ENCODE results near the gene MTMR4.
"Not testable (repeated sequence)": the region's sequence is repeated elsewhere in the genome, so short reads cannot be mapped to it uniquely, and the experiment has no call there.

Gene MTMR4

GRCh38 chr17:58521680-58522079 is 7.2 kb upstream of the MTMR4 start:
- no peak for DNase-seq

- peak; percentile 58 for DNase-seq
These were observed 6.5 kb upstream of the MTMR4 start for GRCh38 chr17:58520843-58521430.

- DNase-seq = peak; percentile 100
These were observed 3.6 kb upstream of the MTMR4 start for GRCh38 chr17:58517928-58518609.

GRCh38 chr17:58517378-58517927 is 3.0 kb upstream of the MTMR4 start:
- no peak for DNase-seq

GRCh38 chr17:58516644-58517377 is 2.4 kb upstream of the MTMR4 start:
- DNase-seq = no peak

GRCh38 chr17:58515286-58515685 is 848 bp upstream of the MTMR4 start:
- DNase-seq = no peak

- DNase-seq = no peak
These were observed 326 bp upstream of the MTMR4 start for GRCh38 chr17:58514770-58515157.

- no peak for DNase-seq
These were observed 1.0 kb downstream of the MTMR4 start for GRCh38 chr17:58513267-58513964.

- DNase-seq = no peak
These were observed 4.4 kb downstream of the MTMR4 start for GRCh38 chr17:58510075-58510474.

GRCh38 chr17:58508341-58509067 is 5.9 kb downstream of the MTMR4 start:
- no peak for DNase-seq

- DNase-seq = peak; percentile 40
These were observed 7.3 kb downstream of the MTMR4 start for GRCh38 chr17:58507123-58507634.

- no peak for DNase-seq
These were observed 7.9 kb downstream of the MTMR4 start for GRCh38 chr17:58506354-58507080.

- peak; percentile 71 for DNase-seq
These were observed 9.5 kb downstream of the MTMR4 start for GRCh38 chr17:58504826-58505351.

GRCh38 chr17:58503866-58504265 is 10.6 kb downstream of the MTMR4 start:
- DNase-seq = no peak

GRCh38 chr17:58503134-58503533 is 11.3 kb downstream of the MTMR4 start:
- not testable (repeated sequence) for DNase-seq

- DNase-seq = no peak
These were observed 13.0 kb downstream of the MTMR4 start for GRCh38 chr17:58501451-58501850.

GRCh38 chr17:58498177-58498828 is 16.1 kb downstream of the MTMR4 start:
- no peak for DNase-seq

GRCh38 chr17:58493506-58493905 is 20.9 kb downstream of the MTMR4 start:
- DNase-seq = peak; percentile 69

- no peak for DNase-seq
These were observed 22.0 kb downstream of the MTMR4 start for GRCh38 chr17:58492238-58493121.
